OCI-LY3 (cell line): ENCODE data around the gene CMIP.

Experiments used
- H2AFZ ChIP-seq: fragments of 200-600, 300-600 bp; shearing (Covaris generic); 2 replicates; pipeline ENCODE4 v1.6.0; 2014; ENCODE audit warnings: antibody characterized with exemption, low read depth, low read length
- H3K27ac ChIP-seq: fragments of 200-600, 300-600 bp; sonication (generic); 2 replicates; pipeline ENCODE4 v1.5.1; 2014; ENCODE audit warnings: mild to moderate bottlenecking, low read length, moderate library complexity, mixed read lengths
- H3K27me3 ChIP-seq: fragments of 200-600, 300-600 bp; sonication (generic); 2 replicates; pipeline ENCODE4 v1.6.1; 2014; ENCODE audit warnings: low read depth, low read length, mixed read lengths
- H3K36me3 ChIP-seq: fragments of 200-600, 300-600 bp; sonication (generic); replicated peaks from 2 replicates; pipeline ENCODE3; 2014; ENCODE audit warnings: low read depth, low read length, mixed read lengths
- H3K4me1 ChIP-seq: fragments of 300-600, 200-600 bp; sonication (generic); 2 replicates; pipeline ENCODE4 v1.6.1; 2014; ENCODE audit warnings: low read length, mixed read lengths
- H3K4me2 ChIP-seq: fragments of 200-600, 300-600 bp; sonication (generic); 2 replicates; pipeline ENCODE4 v1.6.1; 2014; ENCODE audit warnings: low read length, mixed read lengths
- H3K4me3 ChIP-seq: fragments of 300-600, 200-600 bp; sonication (generic); 2 replicates; pipeline ENCODE4 v1.5.1; 2014; ENCODE audit warnings: antibody characterized with exemption, mild to moderate bottlenecking, low read length, moderate library complexity
- H3K79me2 ChIP-seq: fragments of 300-600, 200-600 bp; shearing (Covaris generic); 2 replicates; pipeline ENCODE4 v1.6.1; 2014; ENCODE audit warnings: mild to moderate bottlenecking, low read length, mixed read lengths
- H3K9ac ChIP-seq: fragments of 300-600, 200-600 bp; shearing (Covaris generic); 2 replicates; pipeline ENCODE4 v1.6.0; 2014; ENCODE audit warnings: mild to moderate bottlenecking, low read length, moderate library complexity
- H3K9me3 ChIP-seq: fragments of 200-600, 300-600 bp; shearing (Covaris generic); 2 replicates; pipeline ENCODE4 v1.6.1; 2014; ENCODE audit warnings: low read length, mixed read lengths; ENCODE audit not compliant: insufficient read depth
- H4K20me1 ChIP-seq: fragments of 200-600, 300-600 bp; sonication (generic); 2 replicates; pipeline ENCODE4 v1.6.1; 2016; ENCODE audit warnings: low read length, mixed read lengths; ENCODE audit not compliant: insufficient read depth
- CTCF ChIP-seq: fragments of 200-600, 300-600 bp; sonication (generic); IDR thresholded peaks from 2 replicates; pipeline ENCODE4 v1.5.1; 2014; ENCODE audit warnings: antibody characterized with exemption, low read length, low read depth
- EZH2phosphoT487 ChIP-seq: fragments of 200-600 bp; shearing (Covaris generic); IDR thresholded peaks from 2 replicates; pipeline ENCODE4 v1.6.1; 2018; ENCODE audit warnings: antibody characterized with exemption, mixed run types, low read depth

CMIP gene

GRCh38 chr16:81610144-81610842, 165.7 kb downstream of the CMIP start:
- no peak overlapping the region for H2AFZ ChIP-seq
- no peak overlapping the region for H3K4me2 ChIP-seq
- H3K27me3 ChIP-seq, result no peaks in the 10 kb centered on the region
- no peak overlapping the region for H3K4me3 ChIP-seq
- no peak overlapping the region for H3K27ac ChIP-seq
- H3K9me3 ChIP-seq, result no peaks in the 10 kb centered on the region
- H3K79me2 ChIP-seq, result peaks cover 13% of the 10 kb centered on the region
- no peaks in the 10 kb centered on the region; the same call in 1 of the 2 replicates for H3K4me1 ChIP-seq
- no peak overlapping the region for H3K9ac ChIP-seq
- peaks cover 6% of the 10 kb centered on the region for H3K36me3 ChIP-seq
- peaks cover 37% of the 10 kb centered on the region for H4K20me1 ChIP-seq
- TF ChIP-seq EZH2phosphoT487 (no peak), CTCF (no peak)

GRCh38 chr16:81610936-81611335, 166.3 kb downstream of the CMIP start:
- H3K4me1 ChIP-seq, result no peaks in the 10 kb centered on the region; the same call in 1 of the 2 replicates
- TF ChIP-seq EZH2phosphoT487, result no peak
- H3K9me3 ChIP-seq, result no peaks in the 10 kb centered on the region
- no peak overlapping the region for H2AFZ ChIP-seq
- peaks cover 6% of the 10 kb centered on the region for H3K36me3 ChIP-seq
- no peak overlapping the region for H3K27ac ChIP-seq
- no peak overlapping the region for H3K4me2 ChIP-seq
- H3K9ac ChIP-seq, result no peak overlapping the region
- H3K79me2 ChIP-seq, result peaks cover 12% of the 10 kb centered on the region
- no peak overlapping the region for H3K4me3 ChIP-seq
- H4K20me1 ChIP-seq, result peaks cover 35% of the 10 kb centered on the region
- H3K27me3 ChIP-seq, result no peaks in the 10 kb centered on the region

GRCh38 chr16:81611721-81612120, 167.1 kb downstream of the CMIP start:
- Histone ChIP-seq H3K4me1 (no peaks in the 10 kb centered on the region; the same call in 1 of the 2 replicates), H3K4me3 (no peak overlapping the region), H3K79me2 (peaks cover 8% of the 10 kb centered on the region), H3K27ac (no peak overlapping the region), H4K20me1 (peaks cover 34% of the 10 kb centered on the region), H2AFZ (no peak overlapping the region), H3K9ac (no peak overlapping the region), H3K36me3 (peaks cover 9% of the 10 kb centered on the region), H3K9me3 (no peaks in the 10 kb centered on the region), H3K27me3 (no peaks in the 10 kb centered on the region), H3K4me2 (no peak overlapping the region)
- TF ChIP-seq CTCF (no peak), EZH2phosphoT487 (no peak)

- Histone ChIP-seq H3K27ac (no peak overlapping the region), H3K79me2 (peaks cover 8% of the 10 kb centered on the region), H3K4me3 (no peak overlapping the region), H2AFZ (no peak overlapping the region), H3K4me2 (no peak overlapping the region), H3K9ac (no peak overlapping the region), H3K36me3 (peaks cover 17% of the 10 kb centered on the region), H3K27me3 (no peaks in the 10 kb centered on the region), H4K20me1 (peaks cover 37% of the 10 kb centered on the region), H3K4me1 (no peaks in the 10 kb centered on the region; the same call in 1 of the 2 replicates), H3K9me3 (no peaks in the 10 kb centered on the region)
- no peak for TF ChIP-seq EZH2phosphoT487
- no peak for TF ChIP-seq CTCF
Measured at GRCh38 chr16:81612351-81613163, 167.9 kb downstream of the CMIP start.
